Mesendoderm (in vitro differentiated cells): ENCODE measurements around the gene NOSIP.

ENCODE experiments used
- DNase-seq: peaks from one replicate; pipeline ENCODE4 v3.0.0; 2013
- H2AK5ac ChIP-seq: 2 replicates; pipeline ENCODE4 v1.6.1; 2013; ENCODE audit warnings: low read length, inconsistent platforms
- H2BK120ac ChIP-seq: 2 replicates; pipeline ENCODE4 v1.6.1; 2013; ENCODE audit warnings: low read depth, mild to moderate bottlenecking, low read length, moderate library complexity, mixed read lengths
- H2BK15ac ChIP-seq: replicated peaks from 2 replicates; pipeline ENCODE4 v1.6.1; 2013; ENCODE audit warnings: low read depth, mild to moderate bottlenecking, moderate library complexity
- H2BK5ac ChIP-seq: 2 replicates; pipeline ENCODE4 v1.6.1; 2013; ENCODE audit warnings: low read length, inconsistent platforms
- H3K18ac ChIP-seq: 2 replicates; pipeline ENCODE4 v1.6.1; 2013; ENCODE audit warnings: mild to moderate bottlenecking, low read length, mixed read lengths
- H3K23ac ChIP-seq: one replicate; pipeline ENCODE4 v1.6.1; 2013; ENCODE audit warnings: low read length
- H3K27ac ChIP-seq: 2 replicates; pipeline ENCODE4 v1.5.1; 2013; ENCODE audit warnings: low read depth, mild to moderate bottlenecking, inconsistent platforms, low read length, moderate library complexity
- H3K27me3 ChIP-seq: 2 replicates; pipeline ENCODE4 v1.6.1; 2013; ENCODE audit warnings: low read length, control low read depth, mild to moderate bottlenecking, inconsistent platforms; ENCODE audit not compliant: insufficient read depth, poor library complexity
- H3K36me3 ChIP-seq: 2 replicates; pipeline ENCODE4 v1.6.1; 2013; ENCODE audit warnings: low read length, inconsistent platforms; ENCODE audit not compliant: control insufficient read depth, insufficient read depth
- H3K4ac ChIP-seq: one replicate; pipeline ENCODE4 v1.6.1; 2013; ENCODE audit warnings: low read depth, mild to moderate bottlenecking, low read length, moderate library complexity
- H3K4me1 ChIP-seq: 2 replicates; pipeline ENCODE4 v1.6.1; 2013; ENCODE audit warnings: low read depth, low read length, inconsistent platforms; ENCODE audit not compliant: control insufficient read depth
- H3K4me2 ChIP-seq: 2 replicates; pipeline ENCODE4 v1.6.1; 2013; ENCODE audit warnings: low read length
- H3K4me3 ChIP-seq: 2 replicates; pipeline ENCODE4 v1.5.1; 2013; ENCODE audit warnings: mild to moderate bottlenecking, low read length
- H3K56ac ChIP-seq: one replicate; pipeline ENCODE4 v1.6.1; 2013; ENCODE audit warnings: low read length
- H3K79me1 ChIP-seq: 2 replicates; pipeline ENCODE4 v1.6.1; 2013; ENCODE audit warnings: low read length, inconsistent platforms
- H3K79me2 ChIP-seq: 2 replicates; pipeline ENCODE4 v1.6.1; 2013; ENCODE audit warnings: mild to moderate bottlenecking, low read length; ENCODE audit not compliant: control insufficient read depth, insufficient read depth
- H3K9ac ChIP-seq: 2 replicates; pipeline ENCODE4 v1.6.1; 2013; ENCODE audit warnings: low read length, inconsistent platforms
- H4K5ac ChIP-seq: one replicate; pipeline ENCODE4 v1.6.1; 2013; ENCODE audit warnings: low read length
- H4K8ac ChIP-seq: one replicate; pipeline ENCODE4 v1.6.1; 2013; ENCODE audit warnings: low read depth, mild to moderate bottlenecking, control low read depth, low read length, moderate library complexity
- WGBS: extraction: QIAGEN DNeasy Blood & Tissue Kit; methylation state at CpG from one replicate; pipeline ENCODE4 v1.1.7; 2013; ENCODE audit warnings: low lambda C conversion rate, missing lambda C conversion rate; ENCODE audit not compliant: insufficient coverage; ENCODE audit errors: extremely low coverage; 5-methylcytosine and 5-hydroxymethylcytosine counted together

Gene NOSIP

DNA sequence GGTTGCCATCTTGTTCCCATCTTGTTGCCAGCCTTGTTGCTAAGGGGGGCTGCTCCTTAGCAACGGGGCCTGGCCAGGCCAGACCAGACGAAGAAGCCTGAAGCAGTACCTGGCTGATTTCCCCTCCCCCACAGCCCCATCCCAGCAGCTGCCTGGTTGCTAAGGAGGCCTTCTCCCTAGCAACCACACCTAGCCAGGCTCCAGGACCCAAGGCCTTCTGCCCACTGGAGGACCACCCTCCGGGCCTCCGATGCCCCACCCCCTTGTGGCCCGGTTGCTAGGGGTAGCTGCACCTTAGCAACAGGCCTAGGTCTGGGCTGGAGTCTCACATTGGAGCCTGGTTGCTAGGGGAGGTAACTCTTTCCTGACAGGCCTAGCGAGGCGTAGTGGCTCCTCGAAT lies 4.7 kb upstream of the NOSIP start:
- Histone ChIP-seq H4K5ac (no peak overlapping the region), H3K23ac (no peak overlapping the region), H4K8ac (no peak overlapping the region), H2AK5ac (no peak overlapping the region), H2BK15ac (no peak overlapping the region), H3K36me3 (no peaks in the 10 kb centered on the region), H2BK120ac (no peak overlapping the region), H3K56ac (no peak overlapping the region), H3K4me2 (no peak overlapping the region), H3K4ac (no peak overlapping the region), H3K79me2 (peaks cover under 1% of the 10 kb centered on the region), H3K9ac (no peak overlapping the region), H3K4me3 (no peak overlapping the region), H3K27me3 (no peaks in the 10 kb centered on the region), H3K79me1 (peaks cover under 1% of the 10 kb centered on the region), H2BK5ac (no peak overlapping the region), H3K18ac (no peak overlapping the region), H3K27ac (no peak overlapping the region), H3K4me1 (peaks cover 2% of the 10 kb centered on the region)
- peak; percentile 93 for DNase-seq
- no CpG with 5 or more reads among the region's 8 CpGs for WGBS

GRCh38 chr19:49583239-49583638 lies 2.9 kb upstream of the NOSIP start:
- H4K5ac ChIP-seq = no peak overlapping the region
- H3K4me2 ChIP-seq = no peak overlapping the region
- no peak overlapping the region for H2BK120ac ChIP-seq
- H2BK5ac ChIP-seq = no peak overlapping the region
- H3K4me3 ChIP-seq = no peak overlapping the region
- H3K4ac ChIP-seq = no peak overlapping the region
- H4K8ac ChIP-seq = no peak overlapping the region
- H3K4me1 ChIP-seq = peaks cover 2% of the 10 kb centered on the region
- H3K56ac ChIP-seq = no peak overlapping the region
- no CpG with 5 or more reads among the region's 2 CpGs for WGBS
- H3K79me1 ChIP-seq = peaks cover 3% of the 10 kb centered on the region
- DNase-seq = no peak
- no peak overlapping the region for H3K18ac ChIP-seq
- H3K27me3 ChIP-seq = no peaks in the 10 kb centered on the region
- no peak overlapping the region for H2AK5ac ChIP-seq
- no peaks in the 10 kb centered on the region for H3K36me3 ChIP-seq
- no peak overlapping the region for H3K23ac ChIP-seq
- peaks cover 12% of the 10 kb centered on the region for H3K79me2 ChIP-seq
- no peak overlapping the region for H3K9ac ChIP-seq
- no peak overlapping the region for H3K27ac ChIP-seq
- H2BK15ac ChIP-seq = no peak overlapping the region

DNA sequence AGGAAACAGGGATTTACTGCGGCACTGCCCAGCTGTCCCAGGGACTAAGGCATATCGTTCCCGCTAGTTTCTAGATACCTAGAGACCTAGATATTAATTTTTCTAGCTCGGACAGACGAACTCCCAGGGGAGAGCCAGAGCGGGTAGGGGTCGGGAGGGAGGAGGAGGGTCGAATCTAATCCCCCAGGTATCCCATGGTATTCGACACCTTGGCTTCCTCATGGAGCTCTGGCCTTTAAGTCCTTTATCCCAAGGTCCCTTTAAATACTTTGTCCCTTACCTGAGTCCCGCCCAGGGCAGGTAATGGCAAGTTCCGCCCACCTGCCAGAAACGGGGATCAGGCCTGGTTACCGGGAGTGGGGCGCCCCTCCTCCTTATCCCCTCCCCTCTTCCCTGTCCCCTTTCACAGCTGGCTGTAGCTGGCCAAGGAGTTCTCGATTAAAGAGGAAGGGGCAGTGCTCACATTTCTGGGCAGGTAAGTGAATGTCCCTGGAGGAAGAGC lies 702 bp upstream of the NOSIP start, which contains the start of gene PRRG2:
TSS of gene PRRG2 (plus strand) at position 310 of the 502 bp plus-strand sequence. CDS start 1,904 bp downstream, outside the sequence.
- no peak within 1 kb of the TSS for H2BK120ac ChIP-seq
- peaks cover 12% of the 10 kb centered on the region for H3K79me2 ChIP-seq
- no peak within 1 kb of the TSS for H3K23ac ChIP-seq
- peaks cover 2% of the 10 kb centered on the region for H3K4me1 ChIP-seq
- peak within 1 kb of the TSS; percentile 63 for H3K4me3 ChIP-seq
- no peak within 1 kb of the TSS for H3K27ac ChIP-seq
- H3K18ac ChIP-seq = peak within 1 kb of the TSS; percentile 45
- no peak within 1 kb of the TSS for H2BK15ac ChIP-seq
- H2AK5ac ChIP-seq = no peak within 1 kb of the TSS
- peak within 1 kb of the TSS; percentile 89 for H3K56ac ChIP-seq
- peak within 1 kb of the TSS; percentile 22 for H4K5ac ChIP-seq
- no peak within 1 kb of the TSS for H3K4ac ChIP-seq
- H4K8ac ChIP-seq = peak within 1 kb of the TSS; percentile 3
- WGBS = no CpG with 5 or more reads among the region's 15 CpGs
- peaks cover 3% of the 10 kb centered on the region for H3K79me1 ChIP-seq
- H3K27me3 ChIP-seq = no peaks in the 10 kb centered on the region
- H3K9ac ChIP-seq = peak within 1 kb of the TSS; percentile 80
- DNase-seq = peak; percentile 49
- H3K36me3 ChIP-seq = no peaks in the 10 kb centered on the region
- peak within 1 kb of the TSS; percentile 89 for H3K4me2 ChIP-seq
- H2BK5ac ChIP-seq = no peak within 1 kb of the TSS

GRCh38 chr19:49579947-49580263 lies 451 bp downstream of the NOSIP start:
- Histone ChIP-seq H3K9ac (peak overlapping the region; percentile 80), H3K56ac (peak overlapping the region; percentile 89), H2AK5ac (peak overlapping the region; percentile 1), H2BK120ac (no peak overlapping the region), H4K8ac (no peak overlapping the region), H3K79me1 (peaks cover 3% of the 10 kb centered on the region), H3K27ac (no peak overlapping the region), H3K36me3 (no peaks in the 10 kb centered on the region), H3K27me3 (no peaks in the 10 kb centered on the region), H3K23ac (peak overlapping the region; percentile 32), H3K4ac (no peak overlapping the region), H3K18ac (no peak overlapping the region), H3K4me3 (peak overlapping the region; percentile 63), H3K4me2 (peak overlapping the region; percentile 89), H2BK5ac (peak overlapping the region; percentile 27), H3K4me1 (peaks cover 2% of the 10 kb centered on the region), H2BK15ac (no peak overlapping the region), H3K79me2 (peaks cover 14% of the 10 kb centered on the region), H4K5ac (no peak overlapping the region)
- DNase-seq = no peak
- WGBS = no CpG with 5 or more reads among the region's 8 CpGs

GRCh38 chr19:49579193-49579592 lies 1.2 kb downstream of the NOSIP start:
- H3K4ac ChIP-seq = no peak overlapping the region
- no peak for DNase-seq
- H3K4me2 ChIP-seq = no peak overlapping the region
- H3K56ac ChIP-seq = no peak overlapping the region
- no peak overlapping the region for H2BK15ac ChIP-seq
- peaks cover 3% of the 10 kb centered on the region for H3K79me1 ChIP-seq
- no peak overlapping the region for H2BK5ac ChIP-seq
- H3K27ac ChIP-seq = no peak overlapping the region
- peak overlapping the region; percentile 15 for H3K9ac ChIP-seq
- peaks cover 2% of the 10 kb centered on the region for H3K4me1 ChIP-seq
- no peaks in the 10 kb centered on the region for H3K36me3 ChIP-seq
- no peak overlapping the region for H3K23ac ChIP-seq
- H2AK5ac ChIP-seq = no peak overlapping the region
- H4K8ac ChIP-seq = no peak overlapping the region
- H2BK120ac ChIP-seq = no peak overlapping the region
- H3K27me3 ChIP-seq = no peaks in the 10 kb centered on the region
- H3K18ac ChIP-seq = no peak overlapping the region
- H3K79me2 ChIP-seq = peaks cover 15% of the 10 kb centered on the region
- no peak overlapping the region for H4K5ac ChIP-seq
- WGBS = no CpG with 5 or more reads among the region's 4 CpGs
- no peak overlapping the region for H3K4me3 ChIP-seq

DNA sequence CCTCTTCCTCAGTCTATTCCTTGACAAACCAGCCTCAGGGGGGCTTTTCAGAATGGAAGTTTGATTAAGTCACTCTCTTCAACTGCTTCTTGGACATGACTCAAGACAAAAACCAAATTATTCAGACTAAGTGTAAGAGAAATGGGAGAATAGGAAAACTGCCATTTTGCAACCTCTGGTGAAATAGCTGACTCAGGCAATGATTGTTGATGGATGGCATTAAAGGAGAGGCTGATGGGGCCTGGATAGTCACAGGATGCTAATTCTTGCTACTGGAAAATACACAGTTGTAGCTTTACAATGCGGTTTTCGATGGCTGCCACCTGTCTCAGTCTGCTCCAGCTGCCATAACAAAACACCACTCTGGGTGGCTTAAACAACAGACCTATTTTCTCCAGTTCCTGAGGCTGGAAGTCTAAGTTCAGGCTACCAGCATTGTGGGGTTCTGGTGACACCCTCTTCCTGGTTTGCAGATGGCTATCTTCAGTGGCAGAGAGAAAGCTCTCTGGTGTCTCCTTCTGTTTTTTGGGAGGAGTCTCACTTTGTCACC lies 6.1 kb downstream of the NOSIP start:
- no peak overlapping the region for H2AK5ac ChIP-seq
- H3K4me3 ChIP-seq = no peak overlapping the region
- H3K4me1 ChIP-seq = no peaks in the 10 kb centered on the region
- H3K18ac ChIP-seq = no peak overlapping the region
- no CpG with 5 or more reads among the region's 2 CpGs for whole genome bisulfite sequencing
- no peaks in the 10 kb centered on the region for H3K27me3 ChIP-seq
- H4K8ac ChIP-seq = no peak overlapping the region
- H3K4me2 ChIP-seq = no peak overlapping the region
- no peak overlapping the region for H2BK15ac ChIP-seq
- H3K4ac ChIP-seq = no peak overlapping the region
- no peak overlapping the region for H4K5ac ChIP-seq
- no peak overlapping the region for H3K27ac ChIP-seq
- H3K79me1 ChIP-seq = peaks cover 8% of the 10 kb centered on the region
- H3K23ac ChIP-seq = no peak overlapping the region
- H3K56ac ChIP-seq = no peak overlapping the region
- peaks cover 10% of the 10 kb centered on the region for H3K79me2 ChIP-seq
- no peak for DNase-seq
- no peak overlapping the region for H2BK120ac ChIP-seq
- no peak overlapping the region for H2BK5ac ChIP-seq
- H3K36me3 ChIP-seq = peaks cover 2% of the 10 kb centered on the region
- H3K9ac ChIP-seq = no peak overlapping the region
